HEK293T (cell line): ENCODE results near the gene SMIM41.

Source experiments
- CTCF ChIA-PET: fragments of 350-600 bp; formaldehyde crosslinking; extraction: SDS; loops from one replicate; lab custom pipeline; 2021; ENCODE audit warnings: antibody characterized with exemption, inconsistent platforms; lab: Yijun Ruan, JAX
- POLR2A ChIA-PET: fragments of 350-600 bp; formaldehyde crosslinking; extraction: SDS; loops from one replicate; lab custom pipeline; 2020; ENCODE audit warnings: antibody characterized with exemption, inconsistent platforms; lab: Yijun Ruan, JAX
- DNase-seq: peaks from one replicate; pipeline ENCODE4 v3.0.0; 2012; ENCODE audit warnings: mixed read lengths; ENCODE audit errors: extremely low spot score
- ARNT ChIP-seq: fragments of 450-650 bp; IDR thresholded peaks from 2 replicates; pipeline ENCODE4 v1.6.1; 2017; ENCODE audit warnings: mild to moderate bottlenecking
- BHLHE40 ChIP-seq: fragments of 450-650 bp; IDR thresholded peaks from 2 replicates; pipeline ENCODE4 v1.6.1; 2016; ENCODE audit warnings: mild to moderate bottlenecking, moderate library complexity, borderline replicate concordance
- CTBP1 ChIP-seq: fragments of 450-650 bp; IDR thresholded peaks from 2 replicates; pipeline ENCODE4 v1.6.1; 2016; ENCODE audit warnings: borderline replicate concordance
- ELF4 ChIP-seq: fragments of 450-650 bp; IDR thresholded peaks from 2 replicates; pipeline ENCODE4 v1.6.1; 2017; ENCODE audit warnings: antibody characterized with exemption
- FOXA1 ChIP-seq: fragments of 450-650 bp; IDR thresholded peaks from 2 replicates; pipeline ENCODE4 v1.6.1; 2016; ENCODE audit warnings: mild to moderate bottlenecking
- FOXK2 ChIP-seq: fragments of 450-650 bp; IDR thresholded peaks from 2 replicates; pipeline ENCODE4 v1.6.1; 2016; ENCODE audit warnings: mild to moderate bottlenecking
- FOXM1 ChIP-seq: fragments of 450-650 bp; IDR thresholded peaks from 2 replicates; pipeline ENCODE4 v1.6.1; 2017; ENCODE audit warnings: mild to moderate bottlenecking, borderline replicate concordance
- HDGF ChIP-seq: fragments of 450-650 bp; IDR thresholded peaks from 2 replicates; pipeline ENCODE4 v1.6.1; 2017; ENCODE audit warnings: antibody characterized with exemption, borderline replicate concordance
- L3MBTL2 ChIP-seq: fragments of 450-650 bp; conservative IDR thresholded peaks from 2 replicates; pipeline ENCODE4 v1.6.1; 2016; ENCODE audit warnings: mild to moderate bottlenecking
- LEF1 ChIP-seq: fragments of 450-650 bp; IDR thresholded peaks from 2 replicates; pipeline ENCODE4 v1.6.1; 2017; ENCODE audit warnings: mild to moderate bottlenecking, borderline replicate concordance
- NFRKB ChIP-seq: fragments of 450-650 bp; IDR thresholded peaks from 2 replicates; pipeline ENCODE4 v1.6.1; 2016; ENCODE audit warnings: mild to moderate bottlenecking, moderate library complexity
- SP1 ChIP-seq: fragments of 450-650 bp; IDR thresholded peaks from 2 replicates; pipeline ENCODE4 v1.6.1; 2017
- SUZ12 ChIP-seq: fragments of 450-650 bp; IDR thresholded peaks from 2 replicates; pipeline ENCODE4 v1.6.1; 2016; ENCODE audit warnings: mild to moderate bottlenecking
- TARDBP ChIP-seq: fragments of 450-650 bp; IDR thresholded peaks from 2 replicates; pipeline ENCODE4 v1.6.1; 2016
- ZNF384 ChIP-seq: fragments of 450-650 bp; IDR thresholded peaks from 2 replicates; pipeline ENCODE4 v1.6.1; 2016
- TF ChIP-seq, protein P1 (sequence below): fragments of 450-650 bp; IDR thresholded peaks from 2 replicates; pipeline ENCODE4 v1.6.1; 2016

SMIM41 gene

DNA sequence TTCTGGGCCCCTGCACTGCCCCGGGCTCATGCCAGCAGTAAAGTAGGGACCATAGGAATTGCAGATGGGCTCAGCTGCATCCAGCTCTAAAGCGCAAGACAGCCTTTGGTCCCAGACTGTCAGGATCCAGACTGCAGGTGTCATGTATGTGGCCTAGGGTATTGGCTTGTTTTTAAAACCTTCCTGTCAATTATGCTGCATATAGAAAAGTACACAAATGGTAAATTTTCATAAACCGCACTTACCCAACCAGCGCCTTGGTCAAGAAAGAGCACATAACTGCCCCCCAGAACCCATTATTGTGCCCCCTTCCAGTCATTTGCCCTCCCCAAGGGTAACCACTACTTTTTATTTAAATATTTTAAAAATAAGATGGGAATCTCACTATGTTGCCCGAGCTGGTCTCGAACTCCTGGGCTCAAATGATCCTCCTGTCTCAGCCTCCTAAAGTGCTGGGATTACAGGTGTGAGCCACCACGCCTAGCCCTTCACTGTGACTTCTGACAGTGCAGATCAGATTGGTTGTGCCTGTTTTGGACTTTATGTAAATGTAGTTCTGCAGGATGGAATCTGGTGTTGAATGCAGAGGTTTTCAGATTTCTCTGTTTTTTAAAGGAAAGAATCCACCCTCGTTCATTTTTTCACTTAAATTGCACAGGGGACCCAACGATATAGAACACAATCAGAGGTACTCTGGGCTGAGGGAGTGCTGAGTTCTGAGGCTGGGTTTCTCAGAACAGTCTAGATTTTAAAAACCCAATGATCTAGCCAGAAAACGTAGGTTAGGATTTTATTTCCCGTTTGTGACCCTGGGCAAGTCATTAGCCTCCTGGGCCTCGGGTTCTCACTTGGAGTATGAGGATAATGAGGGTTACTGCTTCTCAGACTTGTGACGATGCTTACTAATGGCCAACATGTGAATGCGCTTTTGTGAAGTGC is 21.6 kb upstream of the SMIM41 start:
- ChIA-PET POLR2A (no interaction called here), CTCF (interaction anchor here (1.3 kb wide), 1 partner anchor 32 kb away, joined by 5 read pairs; no protein-coding TSS in a partner anchor)
- no peak for DNase-seq
- TF ChIP-seq TARDBP (no peak), FOXM1 (no peak), SUZ12 (no peak), L3MBTL2 (no peak), ARNT (no peak), CTBP1 (no peak), LEF1 (no peak), SP1 (no peak), ZNF384 (no peak), NFRKB (no peak), FOXA1 (no peak), FOXK2 (no peak), BHLHE40 (no peak)
- TF ChIP-seq, protein P1, sequence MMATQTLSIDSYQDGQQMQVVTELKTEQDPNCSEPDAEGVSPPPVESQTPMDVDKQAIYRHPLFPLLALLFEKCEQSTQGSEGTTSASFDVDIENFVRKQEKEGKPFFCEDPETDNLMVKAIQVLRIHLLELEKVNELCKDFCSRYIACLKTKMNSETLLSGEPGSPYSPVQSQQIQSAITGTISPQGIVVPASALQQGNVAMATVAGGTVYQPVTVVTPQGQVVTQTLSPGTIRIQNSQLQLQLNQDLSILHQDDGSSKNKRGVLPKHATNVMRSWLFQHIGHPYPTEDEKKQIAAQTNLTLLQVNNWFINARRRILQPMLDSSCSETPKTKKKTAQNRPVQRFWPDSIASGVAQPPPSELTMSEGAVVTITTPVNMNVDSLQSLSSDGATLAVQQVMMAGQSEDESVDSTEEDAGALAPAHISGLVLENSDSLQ: no peak

DNA sequence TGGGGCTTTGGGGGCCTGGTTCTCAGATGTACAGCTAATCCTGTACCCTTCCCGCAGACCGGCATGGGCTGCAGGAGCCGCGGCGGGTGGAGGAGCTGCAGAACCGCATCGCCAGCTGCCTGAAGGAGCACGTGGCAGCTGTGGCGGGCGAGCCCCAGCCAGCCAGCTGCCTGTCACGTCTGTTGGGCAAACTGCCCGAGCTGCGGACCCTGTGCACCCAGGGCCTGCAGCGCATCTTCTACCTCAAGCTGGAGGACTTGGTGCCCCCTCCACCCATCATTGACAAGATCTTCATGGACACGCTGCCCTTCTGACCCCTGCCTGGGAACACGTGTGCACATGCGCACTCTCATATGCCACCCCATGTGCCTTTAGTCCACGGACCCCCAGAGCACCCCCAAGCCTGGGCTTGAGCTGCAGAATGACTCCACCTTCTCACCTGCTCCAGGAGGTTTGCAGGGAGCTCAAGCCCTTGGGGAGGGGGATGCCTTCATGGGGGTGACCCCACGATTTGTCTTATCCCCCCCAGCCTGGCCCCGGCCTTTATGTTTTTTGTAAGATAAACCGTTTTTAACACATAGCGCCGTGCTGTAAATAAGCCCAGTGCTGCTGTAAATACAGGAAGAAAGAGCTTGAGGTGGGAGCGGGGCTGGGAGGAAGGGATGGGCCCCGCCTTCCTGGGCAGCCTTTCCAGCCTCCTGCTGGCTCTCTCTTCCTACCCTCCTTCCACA is 20.7 kb upstream of the SMIM41 start:
- CTCF ChIA-PET: interaction anchor here (1.2 kb wide), 1 partner anchor 34 kb away, joined by 5 read pairs; no protein-coding TSS in a partner anchor
- no peak for DNase-seq
- TF ChIP-seq SP1 (no peak), LEF1 (no peak), BHLHE40 (no peak), ELF4 (no peak), CTBP1 (no peak)
- POLR2A ChIA-PET: interaction anchor here (1.4 kb wide), 1 partner anchor 11 kb away, joined by 4 read pairs; the partner anchor contains the start of gene ATG101

DNA sequence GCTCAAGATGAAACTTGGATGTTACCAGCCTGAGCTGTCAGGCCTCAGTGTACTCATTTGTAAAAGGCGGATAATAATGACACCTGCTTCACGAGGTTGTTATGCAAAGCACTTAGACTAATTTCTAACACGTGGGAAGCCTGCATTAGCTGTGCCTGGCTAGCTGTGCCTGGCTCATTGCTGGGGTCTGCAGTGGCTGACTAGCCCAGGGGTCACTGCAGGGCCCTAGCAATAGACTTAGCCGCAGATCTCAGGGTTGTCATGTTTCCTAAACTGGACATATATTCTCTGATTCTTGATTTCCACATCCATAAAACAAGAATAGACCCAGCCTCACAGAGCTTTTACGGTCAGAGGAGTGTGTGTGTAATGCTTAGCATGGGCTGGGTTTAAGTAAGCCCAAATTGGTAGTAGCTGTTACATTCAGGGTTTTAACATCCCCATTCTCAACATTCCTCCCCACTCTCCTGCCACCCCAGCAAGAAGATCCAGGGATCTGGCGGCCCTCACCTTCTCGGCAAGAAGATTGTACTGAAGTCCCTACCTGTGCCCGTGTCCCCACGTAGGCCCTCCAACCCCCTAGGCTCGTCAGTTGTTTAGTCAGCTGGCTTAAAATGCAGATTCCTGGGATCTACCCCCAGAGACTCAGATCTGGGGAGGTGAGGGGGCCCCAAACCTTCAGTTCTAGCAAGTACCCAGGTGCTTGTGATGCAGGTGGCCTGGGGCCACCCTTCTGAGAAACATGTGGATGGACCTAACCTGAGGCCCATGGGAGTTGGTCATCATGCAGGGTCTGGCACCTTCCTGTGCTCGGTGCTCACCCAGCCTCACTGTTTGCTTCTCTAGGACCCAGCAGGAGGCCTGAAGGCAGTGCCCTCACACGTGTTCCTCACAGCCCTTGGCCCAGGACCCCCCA is 19.7 kb upstream of the SMIM41 start:
- CTCF ChIA-PET: interaction anchor here (0.5 to 1.2 kb wide), 4 partner anchors 35 to 837 kb away, joined by 4 to 7 read pairs (median 6); no protein-coding TSS in a partner anchor
- TF ChIP-seq BHLHE40: no peak
- TF ChIP-seq NFRKB: no peak
- TF ChIP-seq FOXA1: no peak
- TF ChIP-seq SUZ12: no peak
- TF ChIP-seq LEF1: no peak
- TF ChIP-seq FOXM1: no peak
- no peak for TF ChIP-seq CTBP1
- TF ChIP-seq ARNT: no peak
- TF ChIP-seq L3MBTL2: no peak
- TF ChIP-seq ELF4: no peak
- TF ChIP-seq SP1: no peak
- TF ChIP-seq FOXK2: no peak
- TF ChIP-seq TARDBP: no peak
- TF ChIP-seq ZNF384: no peak
- no peak for TF ChIP-seq HDGF
- TF ChIP-seq, protein P1: no peak
- DNase-seq: no peak
- POLR2A ChIA-PET: interaction anchor here (1.1 to 1.4 kb wide), 2 partner anchors 8 to 10 kb away, joined by 3 to 4 read pairs; partner anchors contain the start of gene ATG101

DNA sequence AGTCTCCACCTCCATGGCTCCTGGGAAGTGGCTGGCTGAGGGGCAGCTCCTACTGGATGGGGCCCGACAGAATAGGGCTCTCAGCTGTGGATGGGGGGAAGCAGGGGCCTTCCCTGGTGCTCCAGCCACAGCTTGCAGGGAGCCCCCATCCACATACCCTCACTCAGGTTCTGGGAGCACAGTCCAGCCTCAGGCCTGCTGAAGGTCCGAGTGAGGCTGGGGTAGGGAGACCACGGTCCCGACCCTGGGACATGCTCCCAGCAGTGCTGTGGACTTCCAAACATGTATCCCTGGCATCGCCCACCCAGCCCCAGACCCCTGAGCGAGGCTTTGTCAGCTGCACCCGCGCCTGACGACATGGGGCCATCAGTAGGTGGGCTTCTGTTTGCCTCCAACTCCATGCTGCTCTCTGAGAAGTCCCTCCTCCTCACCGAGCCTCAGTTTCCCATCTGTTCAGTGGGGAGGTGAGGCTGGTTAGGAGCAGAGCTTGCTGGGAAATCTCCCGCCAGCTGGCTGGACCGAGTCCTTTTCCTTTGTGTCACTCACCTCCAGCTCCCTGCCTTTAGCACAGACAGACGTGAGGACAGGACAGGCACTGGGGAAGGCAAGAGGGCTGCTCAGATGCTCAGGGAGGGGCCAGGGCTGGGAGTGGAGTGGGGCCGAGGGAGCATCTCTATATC is 18.9 kb upstream of the SMIM41 start:
- ChIA-PET CTCF (interaction anchor here (0.5 to 1.1 kb wide), 4 partner anchors 35 to 837 kb away, joined by 3 to 7 read pairs (median 5); no protein-coding TSS in a partner anchor), POLR2A (interaction anchor here (0.9 to 1.1 kb wide), 2 partner anchors 9 kb away, joined by 3 read pairs; partner anchors contain the start of gene ATG101)
- no peak for TF ChIP-seq BHLHE40
- TF ChIP-seq FOXK2: no peak
- no peak for TF ChIP-seq FOXM1
- TF ChIP-seq HDGF: no peak
- no peak for TF ChIP-seq SUZ12
- no peak for TF ChIP-seq L3MBTL2
- TF ChIP-seq ELF4: no peak
- TF ChIP-seq, protein P1: no peak
- no peak for TF ChIP-seq CTBP1
- TF ChIP-seq SP1: no peak
- TF ChIP-seq ARNT: no peak
- no peak for TF ChIP-seq LEF1
- no peak for TF ChIP-seq FOXA1
- no peak for TF ChIP-seq TARDBP
- no peak for DNase-seq
